HuH-7 (cell line): ENCODE measurements around the gene FHIT.
"Not testable (repeated sequence)": the region's sequence is repeated elsewhere in the genome, so short reads cannot be mapped to it uniquely, and the experiment has no call there.

Source experiments
- DNase-seq: peaks from one replicate; pipeline ENCODE4 v3.0.0; 2011; ENCODE audit warnings: low spot score

The FHIT gene

GRCh38 chr3:60920519-60920918, 330.7 kb downstream of the FHIT start:
- DNase-seq = no peak

GRCh38 chr3:60919296-60919695, 332.0 kb downstream of the FHIT start:
- no peak for DNase-seq

- no peak for DNase-seq
Measured at GRCh38 chr3:60917141-60917540, 334.1 kb downstream of the FHIT start.

GRCh38 chr3:60916546-60916945, 334.7 kb downstream of the FHIT start:
- no peak for DNase-seq

GRCh38 chr3:60913474-60913873, 337.8 kb downstream of the FHIT start:
- DNase-seq = no peak

GRCh38 chr3:60912876-60913275, 338.4 kb downstream of the FHIT start:
- DNase-seq = no peak

- DNase-seq = no peak
Measured at GRCh38 chr3:60912142-60912541, 339.1 kb downstream of the FHIT start.

- DNase-seq = no peak
Measured at GRCh38 chr3:60909526-60909925, 341.7 kb downstream of the FHIT start.

GRCh38 chr3:60906283-60906682, 345.0 kb downstream of the FHIT start:
- DNase-seq = no peak

- no peak for DNase-seq
Measured at GRCh38 chr3:60898321-60898720, 352.9 kb downstream of the FHIT start.

- DNase-seq = no peak
Measured at GRCh38 chr3:60893946-60894345, 357.3 kb downstream of the FHIT start.

- DNase-seq = no peak
Measured at GRCh38 chr3:60890226-60890625, 361.0 kb downstream of the FHIT start.

GRCh38 chr3:60888952-60889351, 362.3 kb downstream of the FHIT start:
- not testable (repeated sequence) for DNase-seq

GRCh38 chr3:60887574-60887973, 363.7 kb downstream of the FHIT start:
- DNase-seq = no peak

- no peak for DNase-seq
Measured at GRCh38 chr3:60886518-60886917, 364.7 kb downstream of the FHIT start.

- DNase-seq = no peak
Measured at GRCh38 chr3:60884005-60884404, 367.2 kb downstream of the FHIT start.

- DNase-seq = no peak
Measured at GRCh38 chr3:60877188-60877587, 374.1 kb downstream of the FHIT start.

GRCh38 chr3:60870396-60870795, 380.9 kb downstream of the FHIT start:
- no peak for DNase-seq

- DNase-seq = no peak
Measured at GRCh38 chr3:60867200-60867599, 384.1 kb downstream of the FHIT start.

GRCh38 chr3:60856257-60857046, 394.8 kb downstream of the FHIT start:
- DNase-seq = no peak

GRCh38 chr3:60855250-60855649, 396.0 kb downstream of the FHIT start:
- DNase-seq = no peak

GRCh38 chr3:60854791-60855190, 396.5 kb downstream of the FHIT start:
- no peak for DNase-seq

- DNase-seq = no peak
Measured at GRCh38 chr3:60847791-60848190, 403.5 kb downstream of the FHIT start.

- DNase-seq = no peak
Measured at GRCh38 chr3:60844256-60844655, 407.0 kb downstream of the FHIT start.
